ENCODE results near the gene CAPN2.

DNA sequence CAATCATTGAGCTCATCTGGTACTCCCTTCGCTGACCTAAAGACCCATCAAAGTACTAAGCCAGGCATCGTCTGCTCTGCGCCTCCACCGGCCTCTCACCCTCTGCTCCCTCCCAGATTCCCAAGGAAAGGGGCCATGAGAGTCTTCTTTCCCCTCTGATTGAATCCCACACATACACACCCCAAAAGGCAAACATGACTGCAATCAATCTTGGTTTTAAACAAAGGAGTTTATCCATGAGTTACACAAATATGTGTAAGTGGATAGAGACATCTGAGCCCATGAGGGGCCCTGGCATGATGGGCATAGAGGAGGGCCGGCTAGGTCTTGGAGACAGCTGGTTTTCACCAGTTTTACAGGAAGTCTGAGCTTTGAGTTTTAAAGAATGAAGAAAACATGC, 50.9 kb downstream of the CAPN2 start:
- TF ChIP-seq, protein P1, sequence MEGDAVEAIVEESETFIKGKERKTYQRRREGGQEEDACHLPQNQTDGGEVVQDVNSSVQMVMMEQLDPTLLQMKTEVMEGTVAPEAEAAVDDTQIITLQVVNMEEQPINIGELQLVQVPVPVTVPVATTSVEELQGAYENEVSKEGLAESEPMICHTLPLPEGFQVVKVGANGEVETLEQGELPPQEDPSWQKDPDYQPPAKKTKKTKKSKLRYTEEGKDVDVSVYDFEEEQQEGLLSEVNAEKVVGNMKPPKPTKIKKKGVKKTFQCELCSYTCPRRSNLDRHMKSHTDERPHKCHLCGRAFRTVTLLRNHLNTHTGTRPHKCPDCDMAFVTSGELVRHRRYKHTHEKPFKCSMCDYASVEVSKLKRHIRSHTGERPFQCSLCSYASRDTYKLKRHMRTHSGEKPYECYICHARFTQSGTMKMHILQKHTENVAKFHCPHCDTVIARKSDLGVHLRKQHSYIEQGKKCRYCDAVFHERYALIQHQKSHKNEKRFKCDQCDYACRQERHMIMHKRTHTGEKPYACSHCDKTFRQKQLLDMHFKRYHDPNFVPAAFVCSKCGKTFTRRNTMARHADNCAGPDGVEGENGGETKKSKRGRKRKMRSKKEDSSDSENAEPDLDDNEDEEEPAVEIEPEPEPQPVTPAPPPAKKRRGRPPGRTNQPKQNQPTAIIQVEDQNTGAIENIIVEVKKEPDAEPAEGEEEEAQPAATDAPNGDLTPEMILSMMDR (conservative IDR thresholded peaks at IDR 0.05) = no peak
- TF ChIP-seq ZFX (IDR thresholded peaks at IDR 0.05) = no peak

Measured in C4-2B (cell line).